CD4-positive, CD25-positive, alpha-beta regulatory T cell (primary cell): ENCODE measurements around the gene IMP4. TPM values are rescaled to one million over a fixed set of nuclear protein-coding genes. Genes with fewer than 3 reads are reported as not detected.
A peak's percentile ranks its signal among the peaks of the same experiment; 100 is the strongest.

ENCODE experiments used
- ATAC-seq, 2 donors: fragments of 150-1000 bp; cut with Tn5 transposase; one replicate each; pipeline ENCODE4 v1.10.0; 2021; ENCODE audit warnings: low read depth in 2 of 2, moderate number of reproducible peaks in 2 of 2, moderate library complexity in 1 of 2
- DNase-seq, 3 donors: peaks; one replicate each; pipeline versions ENCODE4 v3.0.0 to v3.0.0-alpha.2; 2012 to 2022; ENCODE audit warnings: mixed read lengths in 1 of 3
- H3K27ac ChIP-seq: one replicate; pipeline ENCODE4 v1.7.0; 2013; ENCODE audit warnings: mild to moderate bottlenecking, low read length; ENCODE audit not compliant: insufficient read depth, poor library complexity, severe bottlenecking
- H3K27me3 ChIP-seq: one replicate; pipeline ENCODE4 v1.7.0; 2013; ENCODE audit warnings: low read length; ENCODE audit not compliant: control insufficient read depth, insufficient read depth
- H3K36me3 ChIP-seq: one replicate; pipeline ENCODE4 v1.7.0; 2013; ENCODE audit warnings: mild to moderate bottlenecking, low read length, moderate library complexity; ENCODE audit not compliant: control insufficient read depth, insufficient read depth
- H3K4me1 ChIP-seq: 2 replicates; pipeline ENCODE4 v1.7.0; 2013; ENCODE audit warnings: mild to moderate bottlenecking, low read length; ENCODE audit not compliant: insufficient read depth, control insufficient read depth, poor library complexity, severe bottlenecking
- H3K4me3 ChIP-seq: one replicate; pipeline ENCODE4 v1.7.0; 2013; ENCODE audit warnings: low read depth, mild to moderate bottlenecking, low read length, moderate library complexity
- H3K9me3 ChIP-seq, 2 experiments: 1 replicate in 1 of 2; 2 replicates in 1 of 2; pipeline ENCODE4 v1.7.0; 2013; ENCODE audit warnings: low read length in 2 of 2, mild to moderate bottlenecking in 1 of 2, moderate library complexity in 1 of 2; ENCODE audit not compliant: control insufficient read depth in 2 of 2
- H3K27ac Mint-ChIP-seq, 3 donors: one replicate each; pipeline ENCODE4 v1.8.0; 2020 to 2022; ENCODE audit warnings: mild to moderate bottlenecking in 3 of 3, mixed read lengths in 3 of 3, moderate library complexity in 2 of 3
- H3K27me3 Mint-ChIP-seq: one replicate; pipeline ENCODE4 v1.8.0; 2022; ENCODE audit warnings: mild to moderate bottlenecking, mixed read lengths
- H3K36me3 Mint-ChIP-seq: one replicate; pipeline ENCODE4 v1.8.0; 2020; ENCODE audit warnings: mixed read lengths
- H3K4me1 Mint-ChIP-seq, 4 donors: one replicate each; pipeline ENCODE4 v1.8.0; 2020 to 2022; ENCODE audit warnings: mixed read lengths in 4 of 4, mild to moderate bottlenecking in 1 of 4
- H3K4me3 Mint-ChIP-seq, 4 donors: one replicate each; pipeline ENCODE4 v1.8.0; 2020 to 2022; ENCODE audit warnings: mild to moderate bottlenecking in 4 of 4, mixed read lengths in 4 of 4, moderate library complexity in 3 of 4
- H3K9me3 Mint-ChIP-seq, 7 donors: one replicate each; pipeline ENCODE4 v1.8.0; 2020 to 2022; ENCODE audit warnings: mixed read lengths in 7 of 7, mild to moderate bottlenecking in 3 of 7, moderate library complexity in 2 of 7
- polyA plus RNA-seq, 4 donors: library from polyadenylated mRNA; unstranded; fragments of 300-500 nt; fragmentation: Illumina TruSeq; gene quantifications; one replicate each; pipeline ENCODE4 v1.2.3, GENCODE V29; 2021
- total RNA-seq: library from RNA; stranded (reverse); gene quantifications from one replicate; pipeline ENCODE4 v1.2.3, GENCODE V29; 2022

Gene IMP4
- total and polyA plus RNA-seq, 5 donors from 2014 or later = 72.4 to 111 (median 73.5) TPM

DNA sequence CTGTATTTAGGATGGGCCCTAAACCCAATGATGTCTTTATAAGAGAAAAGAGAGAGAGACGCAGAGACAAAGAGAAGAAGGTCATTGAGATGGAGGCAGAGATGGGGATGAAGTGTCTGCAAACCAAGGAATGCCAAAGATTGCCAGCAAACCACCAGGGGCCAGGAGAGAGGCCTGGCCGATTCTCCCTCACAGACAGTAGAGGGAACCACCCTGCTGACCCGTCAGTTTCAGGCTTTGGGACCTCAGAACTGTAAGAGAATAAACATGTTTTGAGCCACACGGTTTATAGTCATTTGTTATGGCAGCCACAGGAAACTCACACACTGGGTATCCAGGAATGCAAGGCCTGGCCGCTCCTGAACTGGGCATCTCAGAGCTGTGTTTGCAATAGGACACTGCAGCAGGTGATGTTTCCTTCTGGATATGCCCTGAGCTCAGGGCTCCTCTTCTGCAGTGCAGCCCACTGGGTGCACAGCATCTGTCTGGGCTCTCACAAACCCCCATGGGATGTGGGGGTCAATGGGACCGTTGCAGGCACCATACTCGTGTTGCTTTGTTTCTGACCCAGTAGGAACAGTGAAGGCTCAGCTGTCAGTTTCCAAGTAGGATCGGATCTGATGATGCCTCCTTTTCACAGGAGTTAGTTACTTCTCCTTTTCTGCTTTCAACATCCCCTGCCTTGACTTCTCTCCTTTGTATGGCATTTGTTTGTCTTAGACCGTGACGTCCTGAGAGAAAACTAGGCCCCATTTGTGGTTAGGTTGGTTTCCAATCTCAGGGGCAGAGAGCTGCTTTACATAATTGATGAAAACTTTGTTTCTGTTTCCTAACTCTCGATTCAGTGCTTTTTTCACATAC is 34.0 kb downstream of the IMP4 start:
- Histone ChIP-seq H3K9me3 (no peaks in the 10 kb centered on the region), H3K36me3 (peaks cover 6% of the 10 kb centered on the region), H3K27ac (no peak overlapping the region), H3K4me3 (no peak overlapping the region), H3K4me1 (peaks cover 47% of the 10 kb centered on the region), H3K27me3 (no peaks in the 10 kb centered on the region)
- Mint-ChIP-seq H3K36me3 (peaks cover 34% of the 10 kb centered on the region), H3K4me3 (peak overlapping the region in 1 of 4 donors; percentile 87), H3K9me3 (peaks cover 0 to 2% (median 0%) of the 10 kb centered on the region in 7 donors), H3K27me3 (no peaks in the 10 kb centered on the region), H3K27ac (peak overlapping the region; percentile 39 to 88 (median 82)), H3K4me1 (peaks cover 13 to 82% (median 52%) of the 10 kb centered on the region in 4 donors)
- ATAC-seq (no peak), DNase-seq (peak in 1 of 3 donors; percentile 34)

DNA sequence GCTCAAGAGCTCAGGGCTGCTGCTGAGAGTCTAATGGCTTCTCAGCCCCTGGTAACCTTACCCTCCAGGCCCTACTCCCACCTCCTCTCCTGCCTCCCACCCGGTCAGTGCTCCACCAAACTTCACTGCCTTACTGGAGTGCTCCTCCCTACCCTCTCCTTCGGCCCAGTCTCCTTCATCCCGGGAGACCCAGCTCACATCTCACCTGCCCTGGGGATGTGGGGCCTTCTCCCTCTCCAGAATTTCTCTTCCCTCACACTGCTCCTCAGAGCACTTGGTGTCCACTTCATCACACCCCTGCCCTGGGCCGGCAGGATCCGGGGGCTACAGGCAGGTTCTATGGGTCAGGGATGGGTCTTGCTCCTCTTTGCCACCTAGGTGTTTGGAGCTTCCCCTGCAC is 34.8 kb downstream of the IMP4 start:
- Histone ChIP-seq H3K9me3 (no peaks in the 10 kb centered on the region), H3K4me3 (no peak overlapping the region), H3K4me1 (peaks cover 44% of the 10 kb centered on the region), H3K36me3 (peaks cover 10% of the 10 kb centered on the region), H3K27ac (no peak overlapping the region), H3K27me3 (no peaks in the 10 kb centered on the region)
- DNase-seq = no peak
- peak overlapping the region; percentile 82 to 88 (median 88) for H3K27ac Mint-ChIP-seq
- H3K4me1 Mint-ChIP-seq = peaks cover 13 to 79% (median 50%) of the 10 kb centered on the region in 4 donors
- no peaks in the 10 kb centered on the region for H3K27me3 Mint-ChIP-seq
- peak overlapping the region in 1 of 4 donors; percentile 70 for H3K4me3 Mint-ChIP-seq
- peaks cover 0 to 2% (median 0%) of the 10 kb centered on the region in 7 donors for H3K9me3 Mint-ChIP-seq
- ATAC-seq = no peak
- H3K36me3 Mint-ChIP-seq = peaks cover 39% of the 10 kb centered on the region

- DNase-seq (no peak), ATAC-seq (no peak)
- Mint-ChIP-seq H3K9me3 (peaks cover 0 to 1% (median 0%) of the 10 kb centered on the region in 7 donors), H3K4me1 (peaks cover 18 to 72% (median 49%) of the 10 kb centered on the region in 4 donors), H3K4me3 (peak overlapping the region in 1 of 4 donors; percentile 70), H3K27ac (peak overlapping the region in 1 of 3 donors; percentile 82), H3K27me3 (no peaks in the 10 kb centered on the region), H3K36me3 (peaks cover 43% of the 10 kb centered on the region)
- no peaks in the 10 kb centered on the region for H3K9me3 ChIP-seq
- peaks cover 17% of the 10 kb centered on the region for H3K36me3 ChIP-seq
- no peak overlapping the region for H3K4me3 ChIP-seq
- H3K27ac ChIP-seq = no peak overlapping the region
- H3K27me3 ChIP-seq = no peaks in the 10 kb centered on the region
- H3K4me1 ChIP-seq = peaks cover 36% of the 10 kb centered on the region
These were observed 35.7 kb downstream of the IMP4 start for GRCh38 chr2:130378206-130378897.

DNA sequence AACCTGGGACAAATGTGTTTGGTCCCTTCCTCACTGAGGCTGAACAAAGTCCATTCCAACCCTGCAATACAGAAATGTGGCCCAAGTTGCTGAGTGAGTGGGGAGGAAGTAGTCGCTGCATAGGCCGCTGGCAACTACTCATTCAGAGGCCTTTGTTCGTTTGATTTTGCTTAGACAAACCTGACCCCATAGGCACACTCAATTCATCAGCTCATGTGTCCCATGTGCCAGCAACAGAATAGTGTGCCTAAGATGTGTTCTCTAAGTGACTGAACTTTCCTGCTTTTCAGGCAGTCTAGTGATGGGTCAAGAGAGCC is 36.2 kb downstream of the IMP4 start:
- peak overlapping the region in 1 of 4 donors; percentile 13 for H3K4me3 Mint-ChIP-seq
- peaks cover 31% of the 10 kb centered on the region for H3K4me1 ChIP-seq
- H3K9me3 ChIP-seq = no peaks in the 10 kb centered on the region

GRCh38 chr2:130380096-130380934 is 37.6 kb downstream of the IMP4 start:
- H3K4me3 Mint-ChIP-seq = no peak overlapping the region
- H3K27me3 Mint-ChIP-seq = no peaks in the 10 kb centered on the region
- H3K36me3 Mint-ChIP-seq = peaks cover 34% of the 10 kb centered on the region
- H3K9me3 ChIP-seq = no peaks in the 10 kb centered on the region
- no peaks in the 10 kb centered on the region for H3K27me3 ChIP-seq
- H3K9me3 Mint-ChIP-seq = no peaks in the 10 kb centered on the region
- no peak overlapping the region for H3K27ac ChIP-seq
- H3K27ac Mint-ChIP-seq = peak overlapping the region; percentile 27 to 87 (median 84)
- DNase-seq (peak in 1 of 3 donors; percentile 49), ATAC-seq (peak in 1 of 2 donors; percentile 28)
- H3K4me1 Mint-ChIP-seq = peaks cover 18 to 53% (median 35%) of the 10 kb centered on the region in 4 donors
- H3K4me3 ChIP-seq = no peak overlapping the region
- H3K4me1 ChIP-seq = peaks cover 26% of the 10 kb centered on the region
- peaks cover 17% of the 10 kb centered on the region for H3K36me3 ChIP-seq

More for the DNA sequence above, 36.2 kb downstream of the IMP4 start:
- no peaks in the 10 kb centered on the region for H3K9me3 Mint-ChIP-seq
- no peak for ATAC-seq
- no peak for DNase-seq
- peak overlapping the region in 1 of 3 donors; percentile 64 for H3K27ac Mint-ChIP-seq
- H3K27me3 Mint-ChIP-seq = no peaks in the 10 kb centered on the region
- Histone ChIP-seq H3K36me3 (peaks cover 17% of the 10 kb centered on the region), H3K27me3 (no peaks in the 10 kb centered on the region), H3K4me3 (no peak overlapping the region), H3K27ac (no peak overlapping the region)
- H3K4me1 Mint-ChIP-seq = peaks cover 18 to 67% (median 44%) of the 10 kb centered on the region in 4 donors
- peaks cover 42% of the 10 kb centered on the region for H3K36me3 Mint-ChIP-seq

DNA sequence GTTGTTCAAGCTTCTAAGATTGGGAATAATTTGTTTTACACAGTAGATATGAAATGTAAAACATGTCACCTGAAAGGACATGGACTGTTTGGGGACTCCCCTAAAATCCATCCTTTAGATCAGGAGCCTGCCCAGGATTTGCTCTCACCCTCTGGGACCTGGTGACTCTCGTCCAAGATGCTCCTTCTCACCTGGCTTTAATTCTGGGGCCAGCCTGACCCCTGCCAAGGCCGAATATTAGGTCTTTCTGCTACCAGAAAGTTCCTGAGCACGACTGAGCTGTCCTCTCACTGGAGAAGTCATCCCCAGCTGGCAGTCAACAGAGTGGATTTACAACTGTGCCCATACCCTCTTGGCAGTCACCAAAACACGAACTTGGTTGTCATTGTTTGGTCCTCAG is 38.4 kb downstream of the IMP4 start:
- Mint-ChIP-seq H3K9me3 (no peaks in the 10 kb centered on the region), H3K4me1 (peaks cover 13 to 46% (median 27%) of the 10 kb centered on the region in 4 donors), H3K4me3 (no peak overlapping the region), H3K27ac (peak overlapping the region in 1 of 3 donors; percentile 84), H3K36me3 (peaks cover 28% of the 10 kb centered on the region), H3K27me3 (no peaks in the 10 kb centered on the region)
- Histone ChIP-seq H3K27ac (no peak overlapping the region), H3K9me3 (no peaks in the 10 kb centered on the region), H3K27me3 (no peaks in the 10 kb centered on the region), H3K36me3 (peaks cover 17% of the 10 kb centered on the region), H3K4me3 (no peak overlapping the region), H3K4me1 (peaks cover 19% of the 10 kb centered on the region)
- DNase-seq (no peak), ATAC-seq (no peak)

GRCh38 chr2:130381619-130382018 is 38.9 kb downstream of the IMP4 start:
- Mint-ChIP-seq H3K27ac (peak overlapping the region in 1 of 3 donors; percentile 33), H3K27me3 (no peaks in the 10 kb centered on the region), H3K9me3 (no peaks in the 10 kb centered on the region), H3K4me1 (peaks cover 10 to 41% (median 25%) of the 10 kb centered on the region in 4 donors), H3K4me3 (no peak overlapping the region), H3K36me3 (peaks cover 26% of the 10 kb centered on the region)
- no peak for DNase-seq
- no peaks in the 10 kb centered on the region for H3K9me3 ChIP-seq
- no peak overlapping the region for H3K27ac ChIP-seq
- peaks cover 17% of the 10 kb centered on the region for H3K36me3 ChIP-seq
- no peaks in the 10 kb centered on the region for H3K27me3 ChIP-seq
- H3K4me1 ChIP-seq = peaks cover 14% of the 10 kb centered on the region
- H3K4me3 ChIP-seq = no peak overlapping the region
- ATAC-seq = no peak
